HepG2 (cell line): Measurements from ENCODE around the gene CPT1B. TPM values are rescaled to one million over a fixed set of nuclear protein-coding genes. Genes with fewer than 3 reads are reported as not detected.
A peak's percentile ranks its signal among the peaks of the same experiment; 100 is the strongest.

Experiments
- AGO1 ChIP-seq: fragments of 200-400 bp; formaldehyde crosslinking; IDR thresholded peaks from 2 replicates; pipeline ENCODE4 v1.6.1; 2017; ENCODE audit warnings: mild to moderate bottlenecking, low read depth, low read length, moderate library complexity; ENCODE audit not compliant: poor library complexity, severe bottlenecking
- FOSL1 ChIP-seq: sonication (generic); formaldehyde crosslinking; IDR thresholded peaks from 2 replicates; pipeline ENCODE4 v1.9.0; 2021; ENCODE audit warnings: missing genetic modification reagents, borderline replicate concordance
- GMEB1 ChIP-seq: sonication (generic); formaldehyde crosslinking; IDR thresholded peaks from 2 replicates; pipeline ENCODE4 v1.5.1; 2020; ENCODE audit warnings: missing genetic modification reagents, mild to moderate bottlenecking, borderline replicate concordance
- JUND ChIP-seq: sonication (generic); formaldehyde crosslinking; IDR thresholded peaks from 2 replicates; pipeline ENCODE4 v1.8.0; 2022; ENCODE audit warnings: mild to moderate bottlenecking, missing genetic modification reagents
- KDM5B ChIP-seq: sonication (generic); formaldehyde crosslinking; IDR thresholded peaks from 2 replicates; pipeline ENCODE4 v1.4.0; 2020; ENCODE audit warnings: missing genetic modification reagents, mild to moderate bottlenecking, borderline replicate concordance
- LBX2 ChIP-seq: sonication (generic); formaldehyde crosslinking; IDR thresholded peaks from 2 replicates; pipeline ENCODE4 v1.5.0; 2020; ENCODE audit warnings: missing genetic modification reagents, mild to moderate bottlenecking, borderline replicate concordance
- MTERF4 ChIP-seq: sonication (generic); formaldehyde crosslinking; IDR thresholded peaks from 2 replicates; pipeline ENCODE4 v1.8.0; 2023; ENCODE audit warnings: mild to moderate bottlenecking, missing genetic modification reagents
- PRDM15 ChIP-seq: sonication (generic); formaldehyde crosslinking; IDR thresholded peaks from 2 replicates; pipeline ENCODE4 v1.4.0; 2020; ENCODE audit warnings: missing genetic modification reagents
- RBFOX2 ChIP-seq: fragments of 200-400 bp; formaldehyde crosslinking; IDR thresholded peaks from 2 replicates; pipeline ENCODE4 v1.6.1; 2017; ENCODE audit warnings: low read depth, mild to moderate bottlenecking, low read length
- RFX1 ChIP-seq: fragments of 450-650 bp; IDR thresholded peaks from 2 replicates; pipeline ENCODE4 v1.6.1; 2017
- SP5 ChIP-seq: IDR thresholded peaks from 2 replicates; pipeline ENCODE4 v1.6.1; 2016; ENCODE audit warnings: low read depth, borderline replicate concordance
- ZNF619 ChIP-seq: sonication (generic); formaldehyde crosslinking; IDR thresholded peaks from 2 replicates; pipeline ENCODE4 v1.4.0; 2020; ENCODE audit warnings: mild to moderate bottlenecking, missing genetic modification reagents
- ZNF687 ChIP-seq: sonication (generic); formaldehyde crosslinking; IDR thresholded peaks from 2 replicates; pipeline ENCODE4 v1.5.1; 2020; ENCODE audit warnings: mild to moderate bottlenecking, missing genetic modification reagents, moderate library complexity
- ZSCAN25 ChIP-seq: sonication (generic); formaldehyde crosslinking; IDR thresholded peaks from 2 replicates; pipeline ENCODE4 v1.8.0; 2022; ENCODE audit warnings: mild to moderate bottlenecking, missing genetic modification reagents
- polyA plus RNA-seq, 8 experiments: library from polyadenylated mRNA; depleted of rRNA in 3 of 8; stranded (reverse) in 7 of 8; unstranded in 1 of 8; fragments of >200 nt; fragmentation: Illumina TruSeq in 4 of 8; extraction: Trizol in 4 of 8; gene quantifications; 2 replicates each; pipeline versions ENCODE4 v1.2.1 to v1.2.3, GENCODE V29; 2011 to 2016; ENCODE audit warnings: low read depth in 4 of 8, missing spikeins in 1 of 8, mixed read lengths in 1 of 8; ENCODE audit not compliant: insufficient read depth in 1 of 8
- total RNA-seq, 5 experiments: library from RNA; depleted of rRNA; stranded (reverse); fragments of >200 nt; fragmentation: Illumina TruSeq; extraction: Trizol; gene quantifications; 2 replicates each; pipeline ENCODE4 v1.2.3, GENCODE V29; 2016; ENCODE audit warnings: low read depth in 1 of 5

CPT1B gene
- total and polyA plus RNA-seq, 2 of the 13 experiments (the other 11 are each of a cell fraction or from before 2014, with no cell fraction given) = 9.2 to 19.5 TPM

GRCh38 chr22:50531962-50532674, 46.1 kb downstream of the CPT1B start (continued):
- TF ChIP-seq MTERF4 (CRISPR knock-in tag) = peak; percentile 16; the same call in 1 of the 2 replicates
- TF ChIP-seq PRDM15 (CRISPR knock-in tag) = 0 out of 2 replicates have a peak, but pooled peaks have one; percentile 39
- TF ChIP-seq SP5 (CRISPR knock-in tag) = peak; percentile 43; the same call in 1 of the 2 replicates
- peak; percentile 25; the same call in 1 of the 2 replicates for TF ChIP-seq RFX1
- peak; percentile 30 for TF ChIP-seq RBFOX2
- no peak for TF ChIP-seq ZNF619 (CRISPR knock-in tag)
- TF ChIP-seq JUND (CRISPR knock-in tag) = no peak
- no peak for TF ChIP-seq GMEB1 (CRISPR knock-in tag)
- TF ChIP-seq KDM5B (CRISPR knock-in tag) = peak; percentile 53; the same call in 1 of the 2 replicates
- no peak for TF ChIP-seq FOSL1 (CRISPR knock-in tag)
- TF ChIP-seq AGO1 = peak; percentile 84
- TF ChIP-seq ZNF687 (CRISPR knock-in tag) = peak; percentile 59
- TF ChIP-seq LBX2 (CRISPR knock-in tag) = no peak
- TF ChIP-seq ZSCAN25 (CRISPR knock-in tag) = peak; percentile 13; the same call in 1 of the 2 replicates
